Neural cell (in vitro differentiated cells): ENCODE measurements around the gene TENT5C. TPM values are rescaled to one million over a fixed set of nuclear protein-coding genes. Genes with fewer than 3 reads are reported as not detected.

Source experiments
- H2AFZ ChIP-seq: fragments of 200-600, 300-800 bp; sonication (generic), shearing (Covaris generic); 2 replicates; pipeline ENCODE4 v1.6.0; 2014; ENCODE audit warnings: low read depth, mild to moderate bottlenecking, antibody characterized with exemption, low read length, moderate library complexity
- H3F3A ChIP-seq: fragments of 200-600 bp; shearing (Covaris generic); 2 replicates; pipeline ENCODE4 v1.6.1; 2016; ENCODE audit warnings: mild to moderate bottlenecking, moderate library complexity, mixed read lengths, antibody characterized with exemption, low read length; ENCODE audit not compliant: insufficient read depth, poor library complexity, severe bottlenecking
- H3K27ac ChIP-seq: fragments of 200-600, 300-800 bp; sonication (generic), shearing (Covaris generic); 2 replicates; pipeline ENCODE4 v1.5.1; 2014; ENCODE audit warnings: mild to moderate bottlenecking, low read length, moderate library complexity
- H3K27me3 ChIP-seq: fragments of 300-800, 200-600 bp; sonication (generic), shearing (Covaris generic); 2 replicates; pipeline ENCODE4 v1.6.0; 2014; ENCODE audit warnings: mild to moderate bottlenecking, low read depth, low read length, moderate library complexity; ENCODE audit not compliant: insufficient read depth
- H3K36me3 ChIP-seq: fragments of 300-800, 200-600 bp; sonication (generic), shearing (Covaris generic); 2 replicates; pipeline ENCODE4 v1.5.1; 2014; ENCODE audit warnings: mild to moderate bottlenecking, antibody characterized with exemption, low read length, moderate library complexity; ENCODE audit not compliant: insufficient read depth
- H3K4me2 ChIP-seq: fragments of 300-800, 200-600 bp; sonication (generic), shearing (Covaris generic); 2 replicates; pipeline ENCODE4 v1.6.0; 2014; ENCODE audit warnings: mild to moderate bottlenecking, low read length
- H3K4me3 ChIP-seq: fragments of 300-800, 200-600 bp; sonication (generic), shearing (Covaris generic); 2 replicates; pipeline ENCODE4 v1.5.1; 2014; ENCODE audit warnings: mild to moderate bottlenecking, low read length, moderate library complexity
- H3K79me2 ChIP-seq: fragments of 200-600 bp; shearing (Covaris generic); replicated peaks from 2 replicates; pipeline ENCODE4 v1.6.0; 2014; ENCODE audit warnings: mild to moderate bottlenecking, low read length, moderate library complexity; ENCODE audit not compliant: insufficient read depth
- H3K9ac ChIP-seq: fragments of 300-800, 200-600 bp; sonication (generic), shearing (Covaris generic); 2 replicates; pipeline ENCODE4 v1.6.1; 2016; ENCODE audit warnings: mild to moderate bottlenecking, low read length, mixed read lengths
- H3K9me2 ChIP-seq: fragments of 200-600 bp; shearing (Covaris generic); 2 replicates; pipeline ENCODE4 v1.6.1; 2016; ENCODE audit warnings: mild to moderate bottlenecking, low read length, mixed read lengths; ENCODE audit not compliant: insufficient read depth
- H3K9me3 ChIP-seq: fragments of 200-600, 300-800 bp; sonication (generic), shearing (Covaris generic); 2 replicates; pipeline ENCODE4 v1.6.1; 2016; ENCODE audit warnings: mild to moderate bottlenecking, mixed run types, low read length, moderate library complexity, mixed read lengths
- H4K20me1 ChIP-seq: fragments of 200-600 bp; shearing (Covaris generic); 2 replicates; pipeline ENCODE4 v1.6.1; 2016; ENCODE audit warnings: mild to moderate bottlenecking, mixed run types; ENCODE audit not compliant: insufficient read depth
- EP300 ChIP-seq: fragments of 450-650 bp; conservative IDR thresholded peaks from 2 replicates; pipeline ENCODE4 v1.6.1; 2014; ENCODE audit warnings: antibody characterized with exemption, mild to moderate bottlenecking, moderate library complexity; ENCODE audit not compliant: poor library complexity, severe bottlenecking
- EZH2 ChIP-seq: fragments of 200-600, 300-800 bp; shearing (Covaris generic), sonication (generic); IDR thresholded peaks from 2 replicates; pipeline ENCODE4 v1.6.1; 2014; ENCODE audit warnings: antibody characterized with exemption, low read length, borderline replicate concordance, mild to moderate bottlenecking; ENCODE audit not compliant: insufficient read depth, poor library complexity, severe bottlenecking
- MXI1 ChIP-seq: fragments of 450-650 bp; conservative IDR thresholded peaks from 2 replicates; pipeline ENCODE4 v1.6.1; 2014; ENCODE audit warnings: antibody characterized with exemption, mild to moderate bottlenecking; ENCODE audit not compliant: poor library complexity, severe bottlenecking
- POLR2AphosphoS5 ChIP-seq: IDR thresholded peaks from 2 replicates; pipeline ENCODE4 v1.6.1; 2012
- RAD21 ChIP-seq: fragments of 450-650 bp; conservative IDR thresholded peaks from 2 replicates; pipeline ENCODE4 v1.6.1; 2014; ENCODE audit warnings: antibody characterized with exemption, mild to moderate bottlenecking, moderate library complexity
- REST ChIP-seq: IDR thresholded peaks from 2 replicates; pipeline ENCODE4 v1.6.1; 2012; ENCODE audit warnings: borderline replicate concordance
- SMC3 ChIP-seq: fragments of 450-650 bp; conservative IDR thresholded peaks from 2 replicates; pipeline ENCODE4 v1.6.1; 2014; ENCODE audit warnings: antibody characterized with exemption, mild to moderate bottlenecking, moderate library complexity; ENCODE audit not compliant: poor library complexity
- TAF1 ChIP-seq: IDR thresholded peaks from 2 replicates; pipeline ENCODE4 v1.6.1; 2012; ENCODE audit warnings: low read depth
- polyA plus RNA-seq: library from polyadenylated mRNA; depleted of rRNA; stranded (reverse); fragments of >200 nt; gene quantifications from 2 replicates; pipeline ENCODE4 v1.2.3, GENCODE V29; 2014
- TF ChIP-seq, protein P1 (sequence below): fragments of 450-650 bp; IDR thresholded peaks from 2 replicates; pipeline ENCODE4 v1.5.1; 2014; ENCODE audit warnings: antibody characterized with exemption, mild to moderate bottlenecking, moderate library complexity; ENCODE audit not compliant: poor library complexity, severe bottlenecking

The TENT5C gene
- polyA plus RNA-seq, 1 donor from 2014 or later: 0.05 TPM

DNA sequence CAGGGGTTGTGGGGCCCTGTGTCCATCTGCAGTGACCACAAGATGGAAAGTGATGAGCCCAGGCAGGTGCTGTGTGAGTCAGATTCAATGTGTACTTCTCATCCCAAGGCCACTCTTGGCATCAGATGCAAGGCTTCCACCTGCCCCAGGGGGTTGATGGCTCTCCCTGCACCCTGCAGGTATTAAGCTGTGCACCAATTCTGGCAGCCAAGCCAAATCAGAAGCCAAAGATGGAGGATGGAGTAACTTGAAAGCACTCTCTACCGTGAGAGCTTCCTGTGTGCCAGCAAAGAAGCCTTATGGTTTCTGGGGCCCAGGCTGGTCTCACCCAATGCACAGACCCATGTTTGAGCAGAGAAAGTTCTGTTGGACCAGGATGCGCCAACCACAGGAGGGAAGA, 44.3 kb upstream of the TENT5C start:
- Histone ChIP-seq H3F3A (no peaks in the 10 kb centered on the region), H2AFZ (no peak overlapping the region), H3K4me3 (no peak overlapping the region), H3K36me3 (no peaks in the 10 kb centered on the region), H3K27ac (no peak overlapping the region), H3K27me3 (no peaks in the 10 kb centered on the region), H3K9me2 (no peaks in the 10 kb centered on the region), H3K9ac (no peak overlapping the region), H3K9me3 (no peaks in the 10 kb centered on the region), H3K4me2 (no peak overlapping the region), H4K20me1 (no peaks in the 10 kb centered on the region), H3K79me2 (no peaks in the 10 kb centered on the region)
- TF ChIP-seq, protein P1, sequence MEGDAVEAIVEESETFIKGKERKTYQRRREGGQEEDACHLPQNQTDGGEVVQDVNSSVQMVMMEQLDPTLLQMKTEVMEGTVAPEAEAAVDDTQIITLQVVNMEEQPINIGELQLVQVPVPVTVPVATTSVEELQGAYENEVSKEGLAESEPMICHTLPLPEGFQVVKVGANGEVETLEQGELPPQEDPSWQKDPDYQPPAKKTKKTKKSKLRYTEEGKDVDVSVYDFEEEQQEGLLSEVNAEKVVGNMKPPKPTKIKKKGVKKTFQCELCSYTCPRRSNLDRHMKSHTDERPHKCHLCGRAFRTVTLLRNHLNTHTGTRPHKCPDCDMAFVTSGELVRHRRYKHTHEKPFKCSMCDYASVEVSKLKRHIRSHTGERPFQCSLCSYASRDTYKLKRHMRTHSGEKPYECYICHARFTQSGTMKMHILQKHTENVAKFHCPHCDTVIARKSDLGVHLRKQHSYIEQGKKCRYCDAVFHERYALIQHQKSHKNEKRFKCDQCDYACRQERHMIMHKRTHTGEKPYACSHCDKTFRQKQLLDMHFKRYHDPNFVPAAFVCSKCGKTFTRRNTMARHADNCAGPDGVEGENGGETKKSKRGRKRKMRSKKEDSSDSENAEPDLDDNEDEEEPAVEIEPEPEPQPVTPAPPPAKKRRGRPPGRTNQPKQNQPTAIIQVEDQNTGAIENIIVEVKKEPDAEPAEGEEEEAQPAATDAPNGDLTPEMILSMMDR: no peak
- no peak for TF ChIP-seq SMC3
- TF ChIP-seq MXI1: no peak
- TF ChIP-seq REST: no peak

GRCh38 chr1:117562581-117563491, 43.0 kb upstream of the TENT5C start:
- no peak overlapping the region for H3K9ac ChIP-seq

More at GRCh38 chr1:117562581-117563491, 43.0 kb upstream of the TENT5C start:
- Histone ChIP-seq H3F3A (no peaks in the 10 kb centered on the region), H3K27ac (no peak overlapping the region), H3K79me2 (no peaks in the 10 kb centered on the region), H3K9me2 (no peaks in the 10 kb centered on the region), H4K20me1 (no peaks in the 10 kb centered on the region), H3K9me3 (no peaks in the 10 kb centered on the region), H3K36me3 (no peaks in the 10 kb centered on the region), H2AFZ (no peak overlapping the region), H3K4me2 (no peak overlapping the region), H3K4me3 (no peak overlapping the region), H3K27me3 (no peaks in the 10 kb centered on the region)
- TF ChIP-seq MXI1: no peak
- TF ChIP-seq RAD21: no peak
- no peak for TF ChIP-seq EP300
- no peak for TF ChIP-seq TAF1
- TF ChIP-seq, protein P1: no peak
- no peak for TF ChIP-seq EZH2
- no peak for TF ChIP-seq REST
- TF ChIP-seq SMC3: no peak
- TF ChIP-seq POLR2AphosphoS5: no peak
